HG03354 (cell line): ENCODE results near the gene VAMP5.
"Not testable (repeated sequence)": the region's sequence is repeated elsewhere in the genome, so short reads cannot be mapped to it uniquely, and the experiment has no call there.

Experiments used
- ATAC-seq: cut with Tn5 transposase; IDR thresholded peaks from one replicate; pipeline ENCODE4 v1.9.1; 2021; ENCODE audit warnings: mild to moderate bottlenecking; ENCODE audit not compliant: unreplicated experiment, poor library complexity, severe bottlenecking

The VAMP5 gene

DNA sequence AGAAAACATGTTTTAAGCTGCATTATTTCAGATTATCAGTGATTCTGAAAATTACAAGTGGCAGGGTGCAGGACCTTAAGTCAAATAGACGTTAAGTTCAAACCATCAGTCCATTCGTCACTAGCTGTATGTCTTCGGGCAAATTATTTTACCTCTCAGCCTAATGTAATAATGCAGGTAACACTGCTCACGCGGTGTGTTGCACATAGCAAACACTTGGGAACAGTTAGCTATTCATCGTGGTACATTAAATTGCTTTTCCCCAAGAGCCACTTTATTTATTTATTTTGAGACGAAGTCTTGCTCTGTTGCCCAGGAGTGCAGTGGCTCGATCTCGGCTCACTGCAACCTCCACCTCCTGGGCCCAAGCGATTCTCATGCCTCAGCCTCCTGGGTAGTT is 35.1 kb upstream of the VAMP5 start:
- no peak for ATAC-seq

DNA sequence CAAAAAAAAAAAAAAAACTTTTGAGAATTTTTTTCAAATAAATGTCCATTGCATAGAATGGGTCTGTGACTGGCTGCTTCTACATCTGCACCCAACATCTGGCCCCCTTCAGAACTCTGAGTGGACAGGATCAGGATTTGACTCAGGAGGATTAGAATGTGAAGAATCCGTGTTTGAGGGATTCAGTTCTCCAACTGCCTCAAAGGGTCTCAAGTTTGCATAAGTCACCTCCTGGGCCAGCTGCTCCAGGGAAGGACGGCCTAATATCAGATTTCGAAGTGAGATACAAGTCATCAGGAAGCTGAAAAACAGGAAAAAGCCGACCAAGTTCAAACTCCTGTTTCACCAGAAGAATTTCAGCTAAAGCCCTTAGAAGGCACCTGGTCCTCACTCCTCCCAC is 34.4 kb upstream of the VAMP5 start:
- no peak for ATAC-seq

DNA sequence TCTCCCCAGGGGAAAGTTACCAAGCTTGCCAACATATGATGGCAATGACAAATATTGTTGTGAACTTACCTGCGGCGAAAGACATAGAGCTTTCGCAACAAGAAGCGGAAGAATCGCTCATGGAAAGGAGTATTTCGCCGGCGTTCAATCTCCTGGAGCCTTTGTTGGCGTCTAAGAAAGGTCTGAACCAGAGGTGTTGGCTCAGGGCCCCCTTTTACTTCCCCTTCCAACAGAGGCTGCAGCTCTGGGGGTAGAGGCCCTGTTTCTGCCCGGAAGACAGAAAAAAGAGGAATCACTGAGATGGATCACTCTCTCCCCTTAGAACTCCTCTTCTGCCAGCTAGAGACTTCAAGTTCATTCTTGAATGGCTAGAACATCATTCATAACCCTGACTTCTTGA is 33.7 kb upstream of the VAMP5 start:
- no peak for ATAC-seq

DNA sequence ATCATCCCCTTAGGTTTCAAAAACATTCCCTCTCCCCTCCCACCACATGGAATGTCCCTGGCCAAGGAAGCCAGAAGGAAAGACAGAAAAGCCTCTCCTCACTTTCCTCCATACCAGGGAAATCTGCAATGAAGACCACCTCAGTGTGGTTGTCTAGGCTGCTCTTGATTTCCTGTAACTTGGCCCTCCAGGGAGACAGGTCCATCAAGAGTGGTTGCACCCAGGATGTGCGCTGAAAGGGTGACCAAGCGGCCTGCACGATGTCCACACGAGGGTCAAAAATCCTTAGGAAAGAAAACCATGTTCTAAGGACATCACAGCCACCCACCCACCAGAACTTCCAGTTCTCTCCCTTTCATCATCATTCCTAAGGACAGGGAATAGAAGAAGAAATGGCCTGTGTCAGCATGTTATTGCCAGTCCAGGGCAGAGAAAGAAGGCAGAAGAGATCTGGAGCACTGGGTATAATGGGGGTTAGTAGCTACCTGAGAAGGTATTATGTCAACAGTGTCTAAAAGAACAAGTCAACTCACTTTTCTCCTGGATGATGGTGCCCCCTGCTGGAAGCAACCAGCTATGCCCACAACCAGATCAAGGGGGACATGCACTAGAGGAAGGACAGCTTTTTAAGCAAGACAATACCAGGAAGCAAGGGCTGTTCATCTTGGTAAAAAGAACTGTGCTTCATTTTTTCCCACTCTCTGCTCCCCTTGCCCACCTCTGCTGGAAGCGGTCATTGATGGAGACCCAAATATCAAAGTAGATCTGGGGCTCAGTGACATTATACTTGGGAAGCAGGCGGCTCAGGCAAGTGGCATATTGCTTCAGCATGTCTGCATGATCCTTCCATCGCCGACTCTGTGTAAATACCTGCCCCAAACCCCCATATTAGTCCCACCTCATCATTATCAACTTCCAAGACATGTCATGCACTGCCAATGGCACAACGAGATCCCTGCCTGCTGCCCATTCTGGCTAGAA is 32.2 kb upstream of the VAMP5 start:
- peak; percentile 75 for ATAC-seq

DNA sequence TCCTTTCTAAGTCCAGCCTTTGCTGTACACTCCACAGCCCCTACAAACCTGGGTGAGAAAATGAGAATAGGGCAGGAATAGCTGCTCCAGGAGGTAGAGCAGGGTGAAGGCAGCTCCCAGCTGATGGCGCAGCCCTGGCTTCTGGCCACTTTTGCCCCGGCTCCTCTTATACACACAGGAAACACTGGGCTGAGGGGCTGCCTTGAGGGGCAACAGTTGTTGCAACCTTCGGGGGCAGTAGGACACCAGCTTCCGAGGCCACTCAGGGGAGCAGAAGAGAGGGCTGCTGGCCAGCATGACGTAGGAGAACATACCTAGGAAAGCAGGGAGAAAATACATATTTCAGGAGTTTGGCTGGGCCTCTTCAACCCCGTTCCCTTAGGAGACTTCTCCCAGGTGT is 31.0 kb upstream of the VAMP5 start:
- no peak for ATAC-seq

DNA sequence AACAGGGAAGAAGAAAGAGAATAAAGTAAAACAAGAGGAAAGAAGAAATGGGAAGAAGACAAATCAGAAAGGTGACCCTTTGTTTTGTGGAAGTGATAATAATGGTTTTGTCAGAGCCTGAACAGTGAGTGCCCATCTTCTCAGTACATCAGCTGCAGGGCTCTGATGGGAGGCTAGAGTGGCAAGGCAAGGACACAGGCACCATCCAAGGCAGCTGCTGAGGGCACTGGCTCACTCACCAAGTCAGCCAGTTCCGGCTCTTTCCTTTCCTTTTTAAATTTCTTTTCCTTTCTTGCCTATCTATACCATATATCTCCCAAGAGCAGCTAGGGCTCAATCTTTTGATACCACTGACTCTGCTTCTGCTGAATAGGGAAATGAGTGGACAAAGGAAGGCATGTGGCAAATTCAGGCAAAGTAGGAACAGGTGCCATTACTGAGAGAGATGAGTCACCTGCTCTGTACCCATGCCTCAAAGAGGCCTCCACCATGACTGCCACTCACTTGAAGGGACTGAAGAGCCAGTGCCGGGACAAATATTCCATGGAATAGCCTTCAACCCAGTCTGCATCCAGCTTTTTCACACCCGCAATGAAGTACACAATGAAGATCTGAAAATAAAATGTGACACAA is 29.1 kb upstream of the VAMP5 start:
- no peak for ATAC-seq

DNA sequence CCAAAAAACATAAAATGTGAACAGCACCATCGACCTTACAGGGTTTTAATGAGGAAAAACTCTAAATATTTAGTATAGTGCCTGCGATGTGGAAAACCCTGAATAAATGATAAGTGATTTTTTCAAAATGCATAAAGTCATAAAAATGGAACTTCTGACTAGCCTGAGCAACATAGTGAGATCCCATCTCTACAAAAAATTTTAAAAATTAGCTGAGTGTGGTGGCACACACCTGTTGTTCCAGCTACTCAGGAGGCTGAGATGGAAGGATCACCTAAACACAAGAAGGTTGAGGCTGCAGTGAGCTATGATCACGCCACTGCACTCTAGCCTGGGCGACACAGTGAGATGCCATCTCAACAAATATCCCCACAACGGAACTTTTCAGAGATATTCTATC is 27.1 kb upstream of the VAMP5 start:
- ATAC-seq, result no peak

DNA sequence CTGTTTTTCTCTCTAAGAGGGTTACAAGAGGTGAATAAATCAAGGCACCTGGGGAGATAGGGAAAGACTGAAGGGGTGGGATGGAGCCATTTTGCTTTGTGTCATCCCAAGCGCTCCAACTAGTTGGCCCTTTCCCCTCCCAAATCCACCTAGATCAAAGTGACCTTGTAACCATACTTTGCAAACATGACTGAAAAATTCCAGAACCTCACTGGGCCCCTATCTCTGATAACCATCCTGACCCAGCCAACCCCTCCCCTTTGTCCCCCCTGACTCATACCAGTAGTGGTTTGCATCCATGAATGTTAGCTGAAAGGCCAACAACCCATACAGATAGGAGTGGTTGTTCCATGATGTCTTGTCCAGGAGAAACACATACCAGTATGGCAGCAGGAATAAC is 26.1 kb upstream of the VAMP5 start:
- ATAC-seq, result no peak

DNA sequence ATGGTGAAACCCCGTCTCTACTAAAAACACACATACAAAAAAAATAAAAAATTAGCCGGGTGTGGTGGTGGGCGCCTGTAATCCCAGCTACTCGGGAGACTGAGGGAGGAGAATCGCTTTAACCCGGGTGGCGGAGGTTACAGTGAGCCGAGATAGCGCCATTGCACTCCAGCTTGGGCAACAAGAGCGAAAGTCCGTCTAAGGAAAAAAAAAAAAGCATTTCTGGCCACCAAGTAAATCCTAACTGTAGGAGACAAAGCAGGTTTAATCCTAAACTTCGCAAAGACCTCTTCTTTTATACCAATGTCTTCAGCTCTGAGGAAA is 23.9 kb upstream of the VAMP5 start:
- ATAC-seq, result not testable (repeated sequence)

DNA sequence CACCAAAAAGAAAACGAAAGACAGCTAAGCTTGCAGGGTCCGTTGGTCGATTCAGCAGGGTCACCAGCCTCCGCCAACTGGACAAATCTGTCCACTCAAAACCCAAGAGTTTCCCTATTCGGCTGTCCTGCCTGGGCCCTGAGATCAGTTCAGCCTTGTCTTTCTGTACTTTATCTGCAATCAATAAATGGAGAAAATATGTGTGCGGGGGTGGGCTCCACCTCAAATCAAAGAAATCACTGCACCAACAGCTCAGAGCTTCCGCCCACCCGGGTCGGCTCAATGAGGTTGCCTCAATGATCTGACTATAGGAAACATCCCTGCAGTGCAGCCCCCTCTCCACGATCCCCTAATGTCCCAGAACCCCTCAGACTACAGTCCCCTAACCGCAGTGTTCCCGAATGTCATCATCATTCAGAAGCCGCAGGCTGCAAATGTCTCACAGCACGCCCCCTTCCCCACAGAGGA is 23.4 kb upstream of the VAMP5 start:
- peak; percentile 13 for ATAC-seq

DNA sequence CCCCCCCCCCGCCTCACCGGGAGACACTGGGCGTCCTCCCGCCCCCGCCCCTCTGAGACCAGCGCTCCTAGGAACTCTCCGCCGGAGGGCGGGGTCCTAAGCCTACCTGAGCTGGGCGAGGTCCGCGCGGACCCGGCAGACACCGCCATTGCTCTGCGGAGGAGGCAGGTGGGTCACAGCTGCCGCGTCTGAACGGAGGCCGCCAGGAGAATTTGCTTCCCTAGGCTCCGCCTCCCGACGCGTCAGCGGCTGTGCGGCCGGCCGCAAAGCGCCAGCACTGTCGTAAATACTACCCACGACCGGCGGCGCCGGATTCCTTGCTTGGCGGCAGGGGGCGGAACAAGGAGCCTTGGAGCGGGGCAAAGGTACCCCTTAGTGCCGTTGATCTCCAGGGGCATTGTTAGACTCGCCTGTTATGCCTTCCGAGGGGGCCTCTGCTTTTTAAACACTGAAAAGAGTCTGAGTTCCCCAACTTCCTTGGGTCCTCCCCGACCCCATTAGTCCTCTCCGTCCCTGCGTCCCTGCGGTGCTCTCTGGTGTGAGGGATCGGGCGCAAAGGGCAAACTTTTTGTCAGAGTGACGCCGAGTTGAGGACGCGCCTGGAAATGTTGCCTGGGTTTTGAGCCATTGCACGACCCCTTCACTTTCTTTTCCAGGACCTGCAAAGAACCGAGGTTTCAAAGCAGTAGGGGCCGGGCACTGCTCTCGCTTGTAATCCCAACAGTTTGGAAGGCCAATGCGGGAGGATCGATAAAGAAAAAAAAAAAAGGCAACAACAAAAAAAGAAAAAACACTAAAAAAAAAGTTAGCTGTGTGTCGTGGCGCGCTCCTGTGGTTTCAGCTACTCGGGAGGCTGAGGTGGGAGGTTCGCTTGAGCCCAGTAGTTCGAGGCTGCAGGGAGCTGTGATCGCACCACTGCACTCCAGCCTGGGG is 22.7 kb upstream of the VAMP5 start, which contains the start of gene GGCX:
Gene GGCX (minus strand): TSS at position 214 of the 933 bp plus-strand sequence. CDS start 65 bp downstream, at position 149.
- peak; percentile 91 for ATAC-seq

DNA sequence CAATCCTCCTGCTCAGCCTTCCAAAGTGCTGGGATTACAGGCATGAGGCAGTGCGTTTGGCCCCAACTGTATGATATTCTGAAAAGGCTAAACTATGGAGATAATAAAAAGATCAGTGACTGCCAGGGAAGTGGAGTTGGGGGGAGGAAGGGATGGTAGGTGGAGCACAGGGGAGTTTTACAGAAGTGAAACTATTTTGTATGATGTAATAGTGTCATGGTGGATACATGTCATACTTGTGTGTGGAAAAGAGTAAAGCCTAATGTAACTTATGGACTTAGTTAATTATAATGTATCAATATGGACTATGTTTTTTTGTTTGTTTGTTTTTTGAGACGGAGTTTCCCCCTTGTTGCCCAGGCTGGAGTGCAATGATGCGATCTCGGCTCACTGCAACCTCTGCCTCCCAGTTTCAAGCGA is 20.1 kb upstream of the VAMP5 start:
- peak; percentile 35 for ATAC-seq

DNA sequence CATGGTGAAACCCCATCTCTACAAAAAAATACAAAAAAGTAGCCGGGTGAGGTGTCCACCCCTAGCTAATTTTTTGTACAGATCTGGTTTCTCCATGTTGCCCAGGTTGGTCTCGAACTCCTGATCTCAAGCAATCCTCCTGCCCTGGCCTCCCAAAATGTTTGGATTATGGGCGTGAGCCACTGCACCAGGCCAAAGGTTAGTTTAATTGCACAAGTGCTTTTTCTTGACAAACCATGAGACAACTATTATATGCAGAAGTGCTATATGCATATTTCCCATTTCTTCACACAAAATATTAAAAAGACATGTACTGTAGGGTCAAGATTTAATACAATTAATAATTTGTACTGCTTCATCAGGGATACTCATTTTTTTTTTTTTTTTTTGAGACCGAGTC is 18.0 kb upstream of the VAMP5 start:
- ATAC-seq, result no peak

DNA sequence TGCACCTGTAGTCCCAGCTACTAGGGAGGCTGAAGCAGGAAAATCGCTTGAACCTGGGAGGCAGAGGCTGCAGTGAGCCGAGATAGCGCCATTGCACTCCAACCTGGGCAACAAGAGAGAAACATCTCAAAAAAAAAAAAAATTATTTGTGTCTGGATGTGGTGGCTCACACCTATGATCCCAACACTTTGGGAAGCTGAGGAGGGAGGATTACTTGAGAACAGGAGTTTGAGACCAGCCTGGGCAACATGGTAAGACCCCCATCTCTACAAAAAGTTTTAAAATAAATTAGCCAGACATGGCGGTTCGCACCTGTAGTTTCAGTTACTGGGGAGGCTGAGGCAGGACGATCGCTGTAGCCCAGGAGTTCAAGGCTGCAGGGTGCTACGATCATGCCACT is 8.5 kb upstream of the VAMP5 start:
- no peak for ATAC-seq

DNA sequence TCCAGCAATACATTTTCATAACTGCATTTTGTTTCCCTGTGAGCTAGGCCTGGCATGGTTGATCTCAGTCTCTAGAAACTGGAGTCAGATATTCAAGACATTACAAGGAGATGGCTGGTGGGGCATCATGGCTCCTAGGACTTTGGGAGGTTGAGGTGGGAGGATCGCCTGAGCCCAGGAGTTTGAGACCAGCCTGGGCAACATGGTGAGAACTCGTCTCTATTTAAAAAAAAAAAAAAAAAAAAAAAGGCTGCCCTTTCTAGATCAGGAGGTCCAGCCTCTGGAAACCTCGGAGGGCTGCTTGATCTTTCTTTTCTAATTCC is 7.2 kb upstream of the VAMP5 start:
- ATAC-seq, result no peak

DNA sequence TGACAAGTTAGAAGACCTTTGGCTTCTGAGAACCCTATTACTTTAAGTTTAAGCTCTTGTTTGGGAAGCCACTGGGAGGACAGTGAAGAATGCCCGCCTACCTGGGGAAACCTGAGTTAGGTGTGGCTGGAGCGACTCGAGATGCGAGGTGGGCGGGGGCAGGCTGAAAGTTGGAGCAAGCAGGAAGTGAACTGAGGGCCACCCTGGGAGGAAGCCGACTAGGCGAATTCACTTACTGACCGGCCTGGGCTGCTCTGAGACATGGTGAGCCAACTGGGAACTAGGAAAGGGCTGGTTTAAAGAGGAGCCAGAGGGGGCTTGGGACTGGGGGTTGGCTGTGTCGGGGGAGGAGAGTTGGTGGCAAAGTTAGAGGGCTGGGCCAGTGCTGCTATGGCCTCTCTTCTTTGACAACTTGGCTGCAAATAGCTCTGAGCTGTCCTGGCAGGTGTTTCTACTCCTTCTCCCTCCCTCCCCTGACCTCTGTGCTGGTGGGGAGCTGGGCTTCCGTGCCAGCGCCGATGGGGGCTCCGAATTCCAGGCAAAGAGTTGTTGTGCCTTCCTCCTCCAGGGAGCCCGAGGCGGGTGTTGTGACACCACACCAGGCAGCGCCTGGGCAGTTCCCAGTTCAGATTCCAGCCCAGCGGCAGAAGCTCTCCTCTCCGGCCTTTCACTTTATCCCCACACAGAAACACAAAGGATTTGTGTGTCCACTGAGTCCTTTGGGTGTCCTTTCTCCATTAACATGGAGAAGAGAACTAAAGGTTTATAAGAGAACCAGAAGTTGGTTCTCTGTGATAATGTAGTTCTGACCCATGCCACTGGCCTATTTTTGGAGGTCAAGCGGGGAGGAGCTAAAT is 6.6 kb upstream of the VAMP5 start, which contains the start of gene VAMP8:
Gene VAMP8 (plus strand): TSS at position 201 of the 857 bp plus-strand sequence. CDS start 61 bp downstream, at position 262.
- ATAC-seq, result peak; percentile 65

DNA sequence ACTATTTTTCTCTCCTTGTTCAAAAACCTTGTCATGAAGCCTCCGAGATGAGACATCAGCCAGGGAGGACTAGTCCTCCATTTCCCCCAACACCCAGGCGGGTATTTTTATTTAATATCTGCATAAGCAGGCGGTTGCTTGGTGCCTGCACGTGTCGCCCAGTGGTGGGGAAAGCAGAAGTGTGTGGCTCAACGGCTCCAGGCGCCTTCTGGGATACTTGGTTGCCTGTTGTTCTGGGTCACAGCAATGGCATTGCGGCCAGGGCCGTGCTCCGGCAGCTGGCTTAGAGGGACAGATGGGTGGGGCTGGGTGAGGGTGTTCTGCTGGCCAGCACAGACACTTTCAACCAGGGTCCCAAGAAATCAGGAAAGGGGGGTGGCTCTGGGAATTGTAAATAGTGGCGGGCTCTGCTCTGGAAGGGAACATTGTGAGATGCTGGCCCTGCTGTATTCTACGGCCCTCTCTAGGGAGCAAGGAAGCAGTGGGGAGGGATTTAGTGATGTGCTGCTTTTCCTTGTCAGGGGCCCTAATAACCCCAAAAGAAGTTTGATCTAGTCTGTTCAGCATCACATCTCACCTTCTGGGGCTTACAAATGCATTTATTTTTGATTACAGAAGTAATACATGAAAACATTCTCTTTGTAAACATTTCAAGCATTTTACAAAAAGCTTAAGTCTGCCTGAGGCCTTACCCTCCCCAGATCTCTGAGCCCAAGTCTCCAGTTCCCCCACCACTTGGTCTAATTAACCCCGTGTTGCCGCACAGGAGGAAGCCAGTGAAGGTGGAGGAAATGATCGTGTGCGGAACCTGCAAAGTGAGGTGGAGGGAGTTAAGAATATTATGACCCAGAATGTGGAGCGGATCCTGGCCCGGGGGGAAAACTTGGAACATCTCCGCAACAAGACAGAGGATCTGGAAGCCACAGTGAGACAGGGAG is 5.7 kb upstream of the VAMP5 start:
- peak; percentile 59 for ATAC-seq

DNA sequence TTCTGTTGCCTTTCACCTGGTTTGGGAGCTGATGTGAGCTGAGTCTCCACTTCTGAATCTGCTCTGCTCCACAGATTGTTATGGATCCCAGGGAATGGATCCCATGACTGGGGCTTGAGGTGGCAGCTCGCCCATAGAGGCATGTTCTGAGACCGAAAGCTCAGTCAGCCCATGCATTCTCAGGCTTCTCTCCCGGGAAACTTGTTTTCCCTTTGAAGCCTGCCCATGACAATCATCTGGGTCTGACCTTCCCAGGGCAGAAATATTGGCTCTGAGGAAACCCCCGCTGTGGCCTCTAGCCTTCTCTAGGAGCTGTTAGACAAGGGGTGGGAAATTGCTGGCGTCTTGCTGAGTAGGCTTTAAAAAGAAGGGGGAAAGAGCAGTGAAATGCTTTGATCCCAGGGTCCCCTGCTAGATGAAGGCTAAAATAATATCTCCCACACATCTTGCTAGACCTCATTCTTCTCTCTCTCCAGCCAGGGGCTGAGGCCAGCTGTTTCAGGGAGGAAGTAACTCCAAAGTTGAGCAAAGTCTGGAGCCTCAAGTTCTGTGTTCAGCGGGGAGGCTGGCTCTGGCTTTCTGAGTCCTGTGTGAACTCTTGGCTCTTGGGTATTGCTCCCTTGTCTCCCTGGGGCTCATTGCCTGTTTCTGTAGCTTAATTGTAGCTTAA is 4.8 kb upstream of the VAMP5 start:
- no peak for ATAC-seq
